HCT116 (cell line): ENCODE results near the gene KIAA2012. TPM values are rescaled to one million over a fixed set of nuclear protein-coding genes. Genes with fewer than 3 reads are reported as not detected.

ENCODE experiments used
- ATAC-seq: fragments of 200-7000 bp; cut with Tn5 transposase; 2 replicates; pipeline ENCODE4 v1.9.1; 2020; ENCODE audit warnings: mild to moderate bottlenecking, moderate library complexity
- BruUV-seq: library from RNA; stranded (reverse); fragments of 400-500 nt; replicated peaks from 2 replicates; lab custom pipeline; 2021; lab: Mats Ljungman, UMichigan
- CTCF ChIA-PET: fragments of 300-600 bp; sonication (Branson Sonifier 250); formaldehyde crosslinking; loops from one replicate; lab custom pipeline; 2021; ENCODE audit warnings: antibody characterized with exemption; lab: Charles Lee
- POLR2A ChIA-PET: fragments of 300-600, 350-600 bp; sonication (Branson Sonifier 250); formaldehyde crosslinking; loops from one replicate; lab custom pipeline; 2021; ENCODE audit warnings: antibody characterized with exemption; lab: Charles Lee
- RAD21 ChIA-PET, 2 experiments: fragments of 300-600 bp; sonication (Branson Sonifier 250); formaldehyde crosslinking; loops; one replicate each; lab custom pipeline; 2023; ENCODE audit warnings: low total read pairs in 2 of 2; ENCODE audit not compliant: uncharacterized antibody in 2 of 2, unreplicated experiment in 2 of 2, low non-redundant PET in 1 of 2; lab: Charles Lee
- DNase-seq: peaks from one replicate; pipeline ENCODE4 v3.0.0-alpha.2; 2010; ENCODE audit warnings: low read depth, low spot score
- H2AFZ ChIP-seq: fragments of 200-600 bp; shearing (Covaris generic), sonication (generic); 2 replicates; pipeline ENCODE4 v1.6.1; 2017; ENCODE audit warnings: low read depth, mixed run types, mixed read lengths, antibody characterized with exemption, low read length; ENCODE audit not compliant: poor library complexity, severe bottlenecking
- H3K27ac ChIP-seq: 2 replicates; pipeline ENCODE4 v1.5.1; 2012; ENCODE audit warnings: low read depth, low read length
- H3K27me3 ChIP-seq: fragments of 200-600 bp; sonication (generic); 2 replicates; pipeline ENCODE4 v1.6.1; 2016; ENCODE audit warnings: mixed run types, low read length, mixed read lengths; ENCODE audit not compliant: insufficient read depth
- H3K36me3 ChIP-seq, 2 experiments: fragments of 200-500 bp in 1 of 2; fragments of 200-600 bp in 1 of 2; sonication (Bioruptor generic) in 1 of 2; sonication (generic) in 1 of 2; 2 replicates each; pipeline versions ENCODE4 v1.5.1 to v1.6.1; 2014 to 2016; ENCODE audit warnings: low read length in 2 of 2, inconsistent platforms in 1 of 2, mixed read lengths in 1 of 2, mixed run types in 1 of 2; ENCODE audit not compliant: insufficient read depth in 2 of 2, control insufficient read depth in 1 of 2
- H3K4me1 ChIP-seq, 2 experiments: fragments of 200-600 bp in 1 of 2; sonication (generic) in 1 of 2; 2 replicates each; pipeline versions ENCODE4 v1.5.1 to v1.6.1; 2012 to 2017; ENCODE audit warnings: low read length in 2 of 2, inconsistent platforms in 1 of 2, mild to moderate bottlenecking in 1 of 2, mixed read lengths in 1 of 2, mixed run types in 1 of 2, moderate library complexity in 1 of 2; ENCODE audit not compliant: insufficient read depth in 2 of 2, control insufficient read depth in 1 of 2
- H3K4me2 ChIP-seq: fragments of 200-600 bp; sonication (generic); 2 replicates; pipeline ENCODE4 v1.6.1; 2017; ENCODE audit warnings: mixed run types, low read length, mixed read lengths
- H3K4me3 ChIP-seq, 2 experiments: fragments of 200-600 bp in 1 of 2; sonication (generic) in 1 of 2; replicated peaks in 1 of 2; 2 replicates each; pipeline ENCODE4 v1.5.1; 2011 to 2016; ENCODE audit warnings: low read length in 2 of 2, control low read depth in 1 of 2, low read depth in 1 of 2, mild to moderate bottlenecking in 1 of 2, mixed read lengths in 1 of 2, mixed run types in 1 of 2
- H3K79me2 ChIP-seq: fragments of 200-600 bp; sonication (generic); 2 replicates; pipeline ENCODE4 v1.6.1; 2017; ENCODE audit warnings: mild to moderate bottlenecking, mixed run types, low read length, moderate library complexity, mixed read lengths; ENCODE audit not compliant: insufficient read depth
- H3K9ac ChIP-seq: fragments of 200-600 bp; sonication (generic); 2 replicates; pipeline ENCODE4 v1.6.1; 2016; ENCODE audit warnings: low read length, mixed read lengths
- H3K9me2 ChIP-seq: fragments of 200-600 bp; sonication (generic), shearing (Covaris generic); 2 replicates; pipeline ENCODE4 v1.6.1; 2017; ENCODE audit warnings: mixed run types, mild to moderate bottlenecking, moderate library complexity; ENCODE audit not compliant: insufficient read depth
- H3K9me3 ChIP-seq, 2 experiments: fragments of 200-500 bp in 1 of 2; fragments of 200-600 bp in 1 of 2; sonication (Bioruptor generic) in 1 of 2; sonication (generic) in 1 of 2; 2 replicates each; pipeline ENCODE4 v1.6.1; 2014 to 2017; ENCODE audit warnings: low read length in 2 of 2, mixed read lengths in 2 of 2, inconsistent platforms in 1 of 2, low read depth in 1 of 2, mild to moderate bottlenecking in 1 of 2, mixed run types in 1 of 2, moderate library complexity in 1 of 2; ENCODE audit not compliant: control insufficient read depth in 1 of 2, insufficient read depth in 1 of 2
- H4K20me1 ChIP-seq: fragments of 200-600 bp; sonication (generic), shearing (Covaris generic); 2 replicates; pipeline ENCODE4 v1.6.1; 2017; ENCODE audit warnings: mixed run types, mild to moderate bottlenecking, moderate library complexity; ENCODE audit not compliant: insufficient read depth
- CBX3 ChIP-seq: IDR thresholded peaks from 2 replicates; pipeline ENCODE4 v1.6.1; 2012; ENCODE audit warnings: low read depth
- ELF1 ChIP-seq: IDR thresholded peaks from 2 replicates; pipeline ENCODE4 v1.6.1; 2012; ENCODE audit warnings: low read depth, borderline replicate concordance
- EZH2 ChIP-seq: fragments of 200-600 bp; sonication (generic); IDR thresholded peaks from 2 replicates; pipeline ENCODE4 v1.6.1; 2017; ENCODE audit warnings: antibody characterized with exemption, mixed run types
- EZH2phosphoT487 ChIP-seq: fragments of 200-600 bp; IDR thresholded peaks from 2 replicates; pipeline ENCODE4 v1.6.1; 2018; ENCODE audit warnings: antibody characterized with exemption, borderline replicate concordance
- FOSL1 ChIP-seq: IDR thresholded peaks from 2 replicates; pipeline ENCODE4 v1.6.1; 2012; ENCODE audit warnings: low read depth
- JUND ChIP-seq: IDR thresholded peaks from 2 replicates; pipeline ENCODE4 v1.6.1; 2012
- POLR2AphosphoS5 ChIP-seq: IDR thresholded peaks from 2 replicates; pipeline ENCODE4 v1.6.1; 2011; ENCODE audit warnings: mild to moderate bottlenecking, low read depth, low read length, moderate library complexity
- SIN3A ChIP-seq: IDR thresholded peaks from 2 replicates; pipeline ENCODE4 v1.6.1; 2012; ENCODE audit warnings: low read depth
- TCF7L2 ChIP-seq: IDR thresholded peaks from 2 replicates; pipeline ENCODE4 v1.7.0; 2011; ENCODE audit warnings: borderline replicate concordance, inconsistent platforms; ENCODE audit not compliant: insufficient read depth, insufficient read length; ENCODE audit errors: extremely low read depth
- YY1 ChIP-seq: IDR thresholded peaks from 2 replicates; pipeline ENCODE4 v1.6.1; 2011; ENCODE audit warnings: low read length, low read depth, moderate library complexity, mild to moderate bottlenecking; ENCODE audit not compliant: insufficient replicate concordance; ENCODE audit errors: extremely low read depth
- ZFX ChIP-seq: fragments of 450-650 bp; IDR thresholded peaks from 2 replicates; pipeline ENCODE4 v1.6.1; 2017
- ZNF274 ChIP-seq: fragments of 200-500 bp; sonication (Bioruptor generic); IDR thresholded peaks from 2 replicates; pipeline ENCODE4 v1.6.1; 2014; ENCODE audit warnings: mild to moderate bottlenecking, low read depth, low read length, inconsistent platforms
- intact Hi-C: fragments of 100-400 bp; cut with micrococcal nuclease; formaldehyde crosslinking; loops from 2 replicates; pipeline ENCODE4 v1.10.0; 2022
- total RNA-seq: library from RNA; stranded (reverse); gene quantifications from one replicate; pipeline ENCODE4 v1.2.1, GENCODE V29; 2021; ENCODE audit not compliant: unreplicated experiment
- TF ChIP-seq, protein P1 (sequence below): IDR thresholded peaks from 2 replicates; pipeline ENCODE4 v1.6.1; 2012
- TF ChIP-seq, protein P2 (sequence below): IDR thresholded peaks from 2 replicates; pipeline ENCODE4 v1.6.1; 2012
- TF ChIP-seq, protein P3 (sequence below): IDR thresholded peaks from 2 replicates; pipeline ENCODE4 v1.6.1; 2011; ENCODE audit warnings: mild to moderate bottlenecking, low read length, moderate library complexity; ENCODE audit not compliant: insufficient replicate concordance; ENCODE audit errors: extremely low read depth

Gene KIAA2012
- total RNA-seq, 1 experiment from 2014 or later: not detected

DNA sequence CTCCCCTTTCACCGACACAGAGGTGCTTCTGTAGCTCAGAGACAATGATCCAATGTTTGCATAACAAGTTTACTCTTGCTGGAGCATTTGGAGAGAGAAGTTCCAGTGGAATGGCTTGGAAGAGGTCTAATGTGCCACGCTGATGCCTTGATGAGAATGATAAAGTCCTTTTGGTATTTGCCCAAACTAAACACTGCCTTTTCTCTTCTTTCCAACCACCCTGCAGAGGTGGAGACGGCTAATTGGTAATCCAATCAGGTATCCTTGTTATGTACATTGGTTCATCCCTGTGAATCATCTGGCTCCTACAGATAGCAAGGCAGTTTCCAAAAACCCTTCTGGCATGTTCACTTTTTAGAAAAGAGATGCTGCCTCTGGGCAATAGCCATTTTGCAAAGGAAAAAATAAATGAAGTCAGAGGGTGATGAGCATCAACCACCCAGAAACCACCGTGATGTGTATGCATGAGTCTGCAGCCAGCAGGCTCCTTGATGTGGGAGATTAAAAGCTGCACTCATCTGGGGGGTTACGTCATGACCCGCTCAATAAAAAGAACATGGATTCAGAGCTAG, 40.6 kb downstream of the KIAA2012 start:
- intact Hi-C loops: no loop called here
- Histone ChIP-seq H3K79me2 (no peaks in the 10 kb centered on the region), H3K27ac (no peak overlapping the region), H3K4me1 (no peaks in the 10 kb centered on the region), H3K9me2 (no peaks in the 10 kb centered on the region), H4K20me1 (no peaks in the 10 kb centered on the region), H3K9me3 (no peaks in the 10 kb centered on the region), H3K9ac (no peak overlapping the region), H3K27me3 (no peaks in the 10 kb centered on the region; the same call in 1 of the 2 replicates), H3K4me3 (no peak overlapping the region), H3K36me3 (no peaks in the 10 kb centered on the region), H3K4me2 (no peak overlapping the region), H2AFZ (no peak overlapping the region)
- ATAC-seq (no peak), DNase-seq (no peak)
- no TSS peak for BruUV-seq
- ChIA-PET RAD21 (no interaction called here), CTCF (no interaction called here), POLR2A (no interaction called here)
- TF ChIP-seq ELF1 (no peak), FOSL1 (no peak), EZH2 (no peak), YY1 (no peak), POLR2AphosphoS5 (no peak), CBX3 (no peak), SIN3A (no peak), EZH2phosphoT487 (no peak), ZNF274 (no peak), JUND (no peak), TCF7L2 (no peak), ZFX (no peak)
- TF ChIP-seq, protein P1, sequence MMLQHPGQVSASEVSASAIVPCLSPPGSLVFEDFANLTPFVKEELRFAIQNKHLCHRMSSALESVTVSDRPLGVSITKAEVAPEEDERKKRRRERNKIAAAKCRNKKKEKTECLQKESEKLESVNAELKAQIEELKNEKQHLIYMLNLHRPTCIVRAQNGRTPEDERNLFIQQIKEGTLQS: no peak
- TF ChIP-seq, protein P2, sequence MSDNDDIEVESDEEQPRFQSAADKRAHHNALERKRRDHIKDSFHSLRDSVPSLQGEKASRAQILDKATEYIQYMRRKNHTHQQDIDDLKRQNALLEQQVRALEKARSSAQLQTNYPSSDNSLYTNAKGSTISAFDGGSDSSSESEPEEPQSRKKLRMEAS: no peak
- TF ChIP-seq, protein P3, sequence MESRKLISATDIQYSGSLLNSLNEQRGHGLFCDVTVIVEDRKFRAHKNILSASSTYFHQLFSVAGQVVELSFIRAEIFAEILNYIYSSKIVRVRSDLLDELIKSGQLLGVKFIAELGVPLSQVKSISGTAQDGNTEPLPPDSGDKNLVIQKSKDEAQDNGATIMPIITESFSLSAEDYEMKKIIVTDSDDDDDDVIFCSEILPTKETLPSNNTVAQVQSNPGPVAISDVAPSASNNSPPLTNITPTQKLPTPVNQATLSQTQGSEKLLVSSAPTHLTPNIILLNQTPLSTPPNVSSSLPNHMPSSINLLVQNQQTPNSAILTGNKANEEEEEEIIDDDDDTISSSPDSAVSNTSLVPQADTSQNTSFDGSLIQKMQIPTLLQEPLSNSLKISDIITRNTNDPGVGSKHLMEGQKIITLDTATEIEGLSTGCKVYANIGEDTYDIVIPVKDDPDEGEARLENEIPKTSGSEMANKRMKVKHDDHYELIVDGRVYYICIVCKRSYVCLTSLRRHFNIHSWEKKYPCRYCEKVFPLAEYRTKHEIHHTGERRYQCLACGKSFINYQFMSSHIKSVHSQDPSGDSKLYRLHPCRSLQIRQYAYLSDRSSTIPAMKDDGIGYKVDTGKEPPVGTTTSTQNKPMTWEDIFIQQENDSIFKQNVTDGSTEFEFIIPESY: no peak
